Uterus (tissue), 2 donors: ENCODE measurements around the gene ATP5ME.

Source experiments
- CTCF ChIP-seq, 4 experiments: fragments of 200-600 bp in 2 of 4; fragments of 450-650 bp in 2 of 4; sonication (generic) in 2 of 4; IDR thresholded peaks; one replicate each; pipeline ENCODE4 v1.5.1; 2016 to 2019; ENCODE audit warnings: antibody characterized with exemption in 4 of 4, mild to moderate bottlenecking in 2 of 4, moderate library complexity in 1 of 4
- POLR2A ChIP-seq, 2 donors: fragments of 450-650 bp; IDR thresholded peaks; one replicate each; pipeline ENCODE4 v1.6.1; 2016; ENCODE audit warnings: antibody characterized with exemption in 2 of 2, mild to moderate bottlenecking in 1 of 2, moderate library complexity in 1 of 2

GRCh38 chr4:680551-680927, 6.5 kb upstream of the ATP5ME start:
- TF ChIP-seq CTCF (IDR thresholded peaks at IDR 0.05): no peak
- TF ChIP-seq POLR2A (IDR thresholded peaks at IDR 0.05): no peak
